HFF-Myc (cell line): ENCODE data around the gene HAPLN2.

Experiments
- DNase-seq: peaks from one replicate; pipeline ENCODE4 v3.0.0-alpha.2; 2011; ENCODE audit warnings: low read depth; ENCODE audit errors: extremely low read depth
- H3K4me3 ChIP-seq: replicated peaks from 2 replicates; pipeline ENCODE4 v1.5.1; 2011; ENCODE audit warnings: low read depth, mild to moderate bottlenecking, control low read depth, low read length
- CTCF ChIP-seq: IDR thresholded peaks from 2 replicates; pipeline ENCODE4 v1.5.1; 2012; ENCODE audit warnings: mild to moderate bottlenecking, low read depth, low read length, control low read depth; ENCODE audit errors: missing control alignments

The HAPLN2 gene

GRCh38 chr1:156670791-156671190 lies 51.6 kb downstream of the HAPLN2 start:
- TF ChIP-seq CTCF: no peak
- no peak overlapping the region for H3K4me3 ChIP-seq
- no peak for DNase-seq

GRCh38 chr1:156671804-156672203 lies 52.6 kb downstream of the HAPLN2 start:
- no peak for TF ChIP-seq CTCF
- no peak for DNase-seq
- H3K4me3 ChIP-seq: no peak overlapping the region

- no peak for DNase-seq
- H3K4me3 ChIP-seq: peak overlapping the region; percentile 69
- no peak for TF ChIP-seq CTCF
Observed at GRCh38 chr1:156673387-156674121, 54.3 kb downstream of the HAPLN2 start.
